AG09309 (cell line): ENCODE data around the gene PAPPA2.

Experiments used
- DNase-seq: peaks from one replicate; pipeline ENCODE4 v3.0.0-alpha.2; 2010; ENCODE audit warnings: low read depth
- H3K4me3 ChIP-seq: 2 replicates; pipeline ENCODE4 v1.5.1; 2011; ENCODE audit warnings: mild to moderate bottlenecking, low read depth, low read length, moderate library complexity; ENCODE audit not compliant: control insufficient read depth
- TF ChIP-seq, protein P1 (sequence below): IDR thresholded peaks from 2 replicates; pipeline ENCODE4 v1.5.1; 2011; ENCODE audit warnings: mild to moderate bottlenecking, low read depth, low read length, inconsistent platforms; ENCODE audit not compliant: insufficient read depth, control insufficient read depth; ENCODE audit errors: missing control alignments

Gene PAPPA2

DNA sequence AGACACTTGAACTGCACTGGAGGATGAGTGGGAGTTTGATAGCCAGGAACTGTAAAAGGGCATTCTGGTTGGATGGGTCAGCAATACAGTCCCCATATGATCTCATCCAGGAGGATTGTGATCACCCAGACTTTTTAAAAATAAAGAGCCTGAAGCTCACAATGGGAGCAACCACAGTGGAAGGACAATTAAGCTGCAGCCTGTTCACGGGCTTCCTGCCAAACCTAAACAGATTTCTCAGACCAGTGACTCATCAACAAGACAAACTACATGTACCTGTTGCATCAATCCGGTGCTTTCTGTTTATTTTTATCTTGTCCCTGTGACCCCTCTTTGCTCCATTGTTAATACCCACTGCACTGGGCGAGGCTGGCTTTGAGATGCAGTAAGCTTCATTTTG is 52.3 kb downstream of the PAPPA2 start:
- TF ChIP-seq, protein P1, sequence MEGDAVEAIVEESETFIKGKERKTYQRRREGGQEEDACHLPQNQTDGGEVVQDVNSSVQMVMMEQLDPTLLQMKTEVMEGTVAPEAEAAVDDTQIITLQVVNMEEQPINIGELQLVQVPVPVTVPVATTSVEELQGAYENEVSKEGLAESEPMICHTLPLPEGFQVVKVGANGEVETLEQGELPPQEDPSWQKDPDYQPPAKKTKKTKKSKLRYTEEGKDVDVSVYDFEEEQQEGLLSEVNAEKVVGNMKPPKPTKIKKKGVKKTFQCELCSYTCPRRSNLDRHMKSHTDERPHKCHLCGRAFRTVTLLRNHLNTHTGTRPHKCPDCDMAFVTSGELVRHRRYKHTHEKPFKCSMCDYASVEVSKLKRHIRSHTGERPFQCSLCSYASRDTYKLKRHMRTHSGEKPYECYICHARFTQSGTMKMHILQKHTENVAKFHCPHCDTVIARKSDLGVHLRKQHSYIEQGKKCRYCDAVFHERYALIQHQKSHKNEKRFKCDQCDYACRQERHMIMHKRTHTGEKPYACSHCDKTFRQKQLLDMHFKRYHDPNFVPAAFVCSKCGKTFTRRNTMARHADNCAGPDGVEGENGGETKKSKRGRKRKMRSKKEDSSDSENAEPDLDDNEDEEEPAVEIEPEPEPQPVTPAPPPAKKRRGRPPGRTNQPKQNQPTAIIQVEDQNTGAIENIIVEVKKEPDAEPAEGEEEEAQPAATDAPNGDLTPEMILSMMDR: no peak
- H3K4me3 ChIP-seq: no peak overlapping the region
- peak; percentile 2 for DNase-seq

DNA sequence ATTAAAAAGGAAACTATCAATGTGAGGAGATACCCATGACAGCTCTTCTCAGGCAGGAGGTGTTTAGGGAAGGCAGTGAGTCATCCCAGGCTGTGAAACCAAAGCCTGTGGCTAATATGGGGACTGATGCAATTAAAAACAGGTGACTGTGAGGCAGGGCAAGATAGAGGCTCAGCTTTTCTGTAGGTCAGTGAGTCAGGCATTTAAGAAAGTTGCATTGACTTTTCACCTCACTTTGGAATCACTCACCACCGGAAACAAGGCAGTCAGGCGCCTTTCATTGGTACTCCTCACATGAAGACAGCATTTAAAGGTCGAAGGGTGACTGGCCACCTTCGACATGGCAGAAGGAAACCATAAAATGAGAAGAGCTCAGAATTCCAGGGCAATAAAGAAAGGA is 54.5 kb downstream of the PAPPA2 start:
- H3K4me3 ChIP-seq: no peak overlapping the region
- DNase-seq: no peak
- TF ChIP-seq, protein P1: no peak

DNA sequence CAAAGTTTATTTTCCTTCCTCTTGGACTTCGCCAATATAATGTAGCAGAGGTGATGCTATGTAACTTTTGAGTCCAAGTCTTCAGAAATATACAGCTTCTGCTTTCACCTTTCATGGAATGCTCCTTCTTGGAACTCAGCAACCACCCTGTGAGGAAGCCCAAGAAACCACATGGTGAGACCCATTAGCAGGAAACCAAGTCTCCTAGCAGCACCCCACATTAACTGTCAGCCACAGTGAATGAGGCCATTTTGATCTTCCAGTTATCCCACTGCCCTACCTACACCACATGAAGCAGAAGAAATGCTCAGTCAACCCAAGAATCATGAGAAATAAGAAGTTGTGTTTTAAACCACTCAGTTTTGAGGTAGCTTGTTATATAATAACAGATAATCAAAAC is 58.2 kb downstream of the PAPPA2 start:
- DNase-seq: no peak
- TF ChIP-seq, protein P1: no peak
- no peak overlapping the region for H3K4me3 ChIP-seq

DNA sequence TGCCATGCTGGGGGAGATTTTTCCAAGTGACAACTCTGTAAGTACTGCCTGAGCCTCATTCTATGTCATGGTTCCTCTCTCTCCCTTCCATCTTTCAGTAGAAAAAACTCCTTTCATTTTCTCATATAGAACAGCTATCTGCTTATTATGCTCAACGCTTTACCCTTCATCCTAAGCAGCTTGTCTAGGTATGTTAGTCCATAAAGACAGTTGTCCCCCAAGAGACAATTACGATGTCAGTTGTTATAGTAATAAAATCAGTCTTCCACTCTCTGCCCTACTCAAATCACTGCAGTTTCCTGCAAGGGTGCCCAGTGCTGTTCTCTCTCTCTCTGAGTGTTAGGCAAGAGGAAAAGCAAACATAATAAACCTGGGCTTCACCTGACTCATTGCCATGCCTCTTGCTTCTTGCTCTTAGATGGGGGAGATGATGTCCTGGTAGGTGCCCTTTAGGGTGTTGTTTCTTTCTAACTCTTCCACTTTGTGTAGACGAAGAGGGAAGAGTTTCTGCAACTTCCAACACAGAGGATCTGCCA is 59.4 kb downstream of the PAPPA2 start:
- no peak overlapping the region for H3K4me3 ChIP-seq
- TF ChIP-seq, protein P1: no peak
- DNase-seq: no peak

DNA sequence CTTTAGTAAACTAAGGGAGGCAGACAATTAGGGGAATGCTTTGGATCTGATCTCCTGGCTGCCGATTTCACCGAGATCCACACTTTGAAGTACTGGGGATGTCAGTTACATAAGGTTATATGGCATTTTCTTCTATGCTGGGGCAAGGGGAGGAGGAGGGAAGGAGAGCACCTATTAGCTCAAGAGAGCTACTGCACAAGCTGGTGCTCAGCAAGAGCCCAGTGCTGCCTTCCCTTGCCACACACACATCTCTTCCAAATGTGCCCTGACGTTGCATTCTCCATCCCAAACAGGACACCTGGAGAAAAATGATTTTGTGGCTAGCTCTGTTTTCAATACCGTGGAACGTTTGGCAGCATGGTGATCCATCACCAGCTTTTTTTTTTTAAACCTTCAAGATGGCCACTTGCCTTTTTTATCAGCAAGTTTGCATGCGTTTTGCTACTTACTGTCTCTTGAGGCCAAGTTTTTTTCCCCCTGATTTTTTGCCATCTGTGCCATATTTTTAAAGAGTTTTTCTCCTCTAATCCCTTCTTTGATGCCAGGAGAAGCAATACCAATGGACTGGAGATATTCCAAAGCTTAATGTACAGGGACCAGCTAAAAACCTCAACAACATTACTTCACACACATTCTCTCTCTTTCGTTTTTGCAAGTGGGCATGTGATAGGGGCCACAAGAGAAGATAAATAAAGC is 66.6 kb downstream of the PAPPA2 start:
- no peak for DNase-seq
- TF ChIP-seq, protein P1: no peak
- H3K4me3 ChIP-seq: no peak overlapping the region

DNA sequence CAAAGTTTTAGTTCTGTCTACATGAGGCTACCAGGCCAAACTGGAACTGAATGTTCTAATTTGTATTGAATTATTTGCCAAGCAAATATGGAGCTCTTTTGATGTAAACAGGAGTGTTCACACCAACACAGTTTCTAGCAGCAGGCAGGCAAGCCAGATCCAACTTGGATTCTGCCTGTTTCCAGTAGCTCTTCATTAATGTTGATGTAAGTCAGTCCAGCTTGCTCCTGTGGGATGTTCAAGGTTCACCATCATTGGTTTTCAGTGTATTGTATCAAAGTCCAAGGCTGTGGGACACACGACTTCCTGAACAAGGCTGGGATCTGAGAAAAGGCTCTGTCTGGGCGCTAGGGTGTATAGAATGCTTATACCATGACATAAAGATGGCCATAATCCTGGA is 68.1 kb downstream of the PAPPA2 start:
- TF ChIP-seq, protein P1: no peak
- DNase-seq: no peak
- H3K4me3 ChIP-seq: no peak overlapping the region
